GM12878 (cell line): ENCODE measurements around the gene C1QL1. TPM values are rescaled to one million over a fixed set of nuclear protein-coding genes. Genes with fewer than 3 reads are reported as not detected.

Experiments
- ATAC-seq: fragments of 200-7000 bp; cut with Tn5 transposase; 3 replicates; pipeline ENCODE4 v1.9.1; 2020; ENCODE audit warnings: mild to moderate bottlenecking, moderate library complexity
- BruUV-seq: library from RNA; stranded (reverse); fragments of 400-500 nt; replicated peaks from 2 replicates; lab custom pipeline; 2021; lab: Mats Ljungman, UMichigan
- CTCF ChIA-PET: fragments of 300-600 bp; sonication (Branson Sonifier 250); formaldehyde crosslinking; extraction: SDS; loops from one replicate; lab custom pipeline; 2021; ENCODE audit warnings: inconsistent platforms; lab: Yijun Ruan, JAX
- POLR2A ChIA-PET: fragments of 350-600 bp; formaldehyde crosslinking; extraction: SDS; loops from one replicate; lab custom pipeline; 2021; ENCODE audit warnings: inconsistent platforms; lab: Charles Lee
- RAD21 ChIA-PET: fragments of 300-600 bp; sonication (Branson Sonifier 250); formaldehyde crosslinking; loops from one replicate; lab custom pipeline; 2023; ENCODE audit warnings: antibody characterized with exemption; ENCODE audit not compliant: unreplicated experiment; lab: Charles Lee
- SMC1A ChIA-PET: fragments of 300-600 bp; sonication (Branson Sonifier 250); formaldehyde crosslinking; loops from one replicate; lab custom pipeline; 2023; ENCODE audit not compliant: unreplicated experiment, uncharacterized antibody; lab: Charles Lee
- DNase-seq: peaks from one replicate; pipeline ENCODE4 v3.0.0-alpha.2; 2011; ENCODE audit warnings: low read depth, low spot score
- FAIRE-seq: peaks from 3 replicates; lab custom pipeline; 2011; peaks lifted over from hg19 to GRCh38; lab: Jason Lieb, UNC
- H2AFZ ChIP-seq: 2 replicates; pipeline ENCODE4 v1.6.0; 2011; ENCODE audit warnings: low read depth, low read length, control low read depth; ENCODE audit not compliant: control insufficient read depth
- H3K27ac ChIP-seq: 2 replicates; pipeline ENCODE4 v1.5.1; 2011; ENCODE audit warnings: control low read depth; ENCODE audit not compliant: control insufficient read depth, insufficient read depth
- H3K27me3 ChIP-seq, 2 experiments: replicated peaks in 1 of 2; 2 replicates each; pipeline versions ENCODE4 v1.6.0 to v1.6.1; 2011; ENCODE audit warnings: low read length in 1 of 2; ENCODE audit not compliant: control insufficient read depth in 2 of 2, insufficient read depth in 2 of 2
- H3K36me3 ChIP-seq, 2 experiments: 2 replicates each; pipeline ENCODE4 v1.5.1; 2011; ENCODE audit warnings: low read length in 1 of 2; ENCODE audit not compliant: control insufficient read depth in 2 of 2, insufficient read depth in 2 of 2
- H3K4me1 ChIP-seq: 2 replicates; pipeline ENCODE4 v1.6.1; 2011; ENCODE audit warnings: mild to moderate bottlenecking, low read length, moderate library complexity, mixed read lengths; ENCODE audit not compliant: control insufficient read depth, insufficient read depth
- H3K4me2 ChIP-seq: 2 replicates; pipeline ENCODE4 v1.6.0; 2011; ENCODE audit warnings: control low read depth; ENCODE audit not compliant: control insufficient read depth, insufficient read depth
- H3K4me3 ChIP-seq: fragments of 200-600 bp; sonication (generic); 2 replicates; pipeline ENCODE4 v1.5.1; 2016
- H3K79me2 ChIP-seq: 2 replicates; pipeline ENCODE4 v1.6.0; 2011; ENCODE audit warnings: low read length; ENCODE audit not compliant: control insufficient read depth, insufficient read depth
- H3K9ac ChIP-seq: 2 replicates; pipeline ENCODE4 v1.8.0; 2011; ENCODE audit warnings: low read length, control low read depth, mixed read lengths; ENCODE audit not compliant: control insufficient read depth, insufficient read depth
- H3K9me3 ChIP-seq: replicated peaks from 3 replicates; pipeline ENCODE4 v1.5.1; 2011; ENCODE audit warnings: mild to moderate bottlenecking, low read length; ENCODE audit not compliant: control insufficient read depth, insufficient read depth
- H4K20me1 ChIP-seq: 2 replicates; pipeline ENCODE4 v1.6.0; 2011; ENCODE audit not compliant: control insufficient read depth, insufficient read depth
- ASH2L ChIP-seq: fragments of 300-600, 200-600 bp; sonication (generic); IDR thresholded peaks from 2 replicates; pipeline ENCODE4 v1.6.1; 2017; ENCODE audit warnings: low read depth, mild to moderate bottlenecking, borderline replicate concordance
- CREB1 ChIP-seq: IDR thresholded peaks from 2 replicates; pipeline ENCODE4 v1.6.1; 2012; ENCODE audit warnings: low read depth, mild to moderate bottlenecking, inconsistent platforms
- FOXK2 ChIP-seq: fragments of 450-650 bp; IDR thresholded peaks from 2 replicates; pipeline ENCODE4 v1.6.1; 2017; ENCODE audit warnings: mild to moderate bottlenecking, moderate library complexity
- NFYB ChIP-seq: IDR thresholded peaks from 2 replicates; pipeline ENCODE4 v1.6.1; 2011; ENCODE audit warnings: low read depth, mild to moderate bottlenecking, low read length, improper control_type of control experiment, moderate library complexity; ENCODE audit not compliant: insufficient read depth
- WRNIP1 ChIP-seq: IDR thresholded peaks from 2 replicates; pipeline ENCODE4 v1.6.1; 2011; ENCODE audit warnings: low read depth, low read length, improper control_type of control experiment, borderline replicate concordance
- ZSCAN29 ChIP-seq: fragments of 450-650 bp; IDR thresholded peaks from 2 replicates; pipeline ENCODE4 v1.6.1; 2017; ENCODE audit warnings: mild to moderate bottlenecking, moderate library complexity
- WGBS: methylation state at CpG from one replicate; pipeline ENCODE4 v1.1.6; 2016; ENCODE audit warnings: low lambda C conversion rate; ENCODE audit not compliant: insufficient replicate concordance, insufficient coverage; ENCODE audit errors: missing lambda C conversion rate; 5-methylcytosine and 5-hydroxymethylcytosine counted together
- in situ Hi-C: fragments of 300-500 bp; cut with MboI; formaldehyde crosslinking; loops from 9 replicates; pipeline ENCODE4 v1.14.3; 2018; ENCODE audit warnings: mixed read lengths
- intact Hi-C: fragments of 100-400 bp; cut with micrococcal nuclease; formaldehyde crosslinking; loops from one replicate; pipeline ENCODE4 v1.14.2; 2022; ENCODE audit not compliant: unreplicated experiment
- polyA plus RNA-seq, 11 experiments: library from polyadenylated mRNA; depleted of rRNA in 4 of 11; unstranded in 6 of 11; stranded (reverse) in 5 of 11; fragments of >200 nt; fragmentation: Nextera tagmentation in 4 of 11; fragmentation: Illumina TruSeq in 1 of 11; extraction: Ambion mirVana in 4 of 11; extraction: Trizol in 1 of 11; gene quantifications; 1 replicate in 1 of 11; 2 replicates in 10 of 11; pipeline versions ENCODE4 v1.2.1 to v1.2.3, GENCODE V29; 2011 to 2016; ENCODE audit warnings: inconsistent platforms in 2 of 11, missing spikeins in 2 of 11, low read depth in 1 of 11
- total RNA-seq, 4 experiments: library from RNA; depleted of rRNA in 3 of 4; stranded (reverse); fragments of >200 nt in 3 of 4; fragmentation: Illumina TruSeq in 1 of 4; extraction: Trizol in 1 of 4; gene quantifications; 2 replicates each; pipeline versions ENCODE4 v1.2.1 to v1.2.3, GENCODE V29; 2013 to 2021

The C1QL1 gene
- total and polyA plus RNA-seq, 10 of the 15 experiments (the other 5 are each of a cell fraction or from before 2014, with no cell fraction given) = not detected

DNA sequence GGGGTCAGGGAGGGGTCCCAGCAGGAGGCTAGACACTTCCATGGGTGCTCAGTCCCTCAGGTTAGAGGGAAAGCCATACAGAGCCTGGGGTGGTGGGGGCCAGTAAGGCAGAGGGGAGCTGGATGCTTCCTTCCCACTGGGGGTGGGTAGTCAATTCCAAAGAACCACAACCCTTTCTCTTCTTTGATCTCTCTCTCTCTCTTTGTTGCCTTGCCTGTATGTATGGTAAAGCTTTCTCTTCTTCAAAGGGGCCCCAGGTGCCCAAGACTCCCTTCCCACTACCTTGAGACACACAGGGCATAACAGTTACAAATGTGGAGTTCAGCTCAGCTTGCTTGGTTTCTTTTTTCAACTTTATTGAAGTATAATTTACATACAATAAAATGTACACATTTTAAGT lies 30.5 kb upstream of the C1QL1 start (continued):
- TF ChIP-seq CREB1 (no peak), ASH2L (no peak), NFYB (no peak), ZSCAN29 (no peak)

DNA sequence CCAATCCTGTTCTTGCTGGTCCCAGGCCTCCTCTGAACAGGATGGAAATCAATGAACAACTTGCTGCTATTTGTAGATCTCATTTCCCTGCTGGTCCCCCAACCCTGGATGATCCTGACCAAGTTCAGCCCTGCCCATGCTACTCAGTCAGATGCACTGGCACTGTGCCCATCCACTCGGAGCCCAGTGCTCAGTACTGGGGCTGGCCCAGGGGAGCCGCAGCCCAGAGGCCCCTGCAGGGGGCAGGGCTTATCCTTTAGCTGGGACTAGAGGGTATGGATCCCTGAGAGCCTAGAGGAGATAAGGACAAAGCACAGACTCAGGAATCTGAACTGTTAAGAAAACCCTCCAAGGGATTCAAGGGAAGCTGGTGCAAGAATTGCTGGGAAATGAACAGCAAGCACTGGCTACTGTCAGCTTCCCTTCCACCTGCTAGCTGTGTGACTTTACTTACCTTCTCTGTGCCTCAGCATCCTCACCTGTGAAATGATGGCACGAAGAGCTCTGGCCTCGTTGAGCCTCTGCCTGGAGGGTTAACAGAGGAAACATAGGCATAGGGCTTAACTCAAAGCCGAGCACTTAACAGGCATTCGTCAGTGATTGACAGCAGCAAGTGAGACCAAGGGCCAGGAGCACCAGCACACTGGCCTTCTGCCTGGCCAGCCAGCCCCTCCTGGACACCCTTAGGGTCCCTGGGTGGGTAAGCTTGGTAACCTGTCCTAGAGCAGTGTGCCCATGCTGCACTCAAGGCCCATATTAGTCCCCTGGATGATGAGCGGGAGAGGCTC lies 29.8 kb upstream of the C1QL1 start:
- intact Hi-C loops (no loop called here), in situ Hi-C loops (no loop called here)
- no peaks in the 10 kb centered on the region for H3K79me2 ChIP-seq
- DNase-seq (no peak), FAIRE-seq (no peak), ATAC-seq (no peak)
- H3K36me3 ChIP-seq = no peaks in the 10 kb centered on the region
- BruUV-seq = no TSS peak
- no peak overlapping the region for H2AFZ ChIP-seq
- peaks cover 2% of the 10 kb centered on the region; the same call in 1 of the 3 replicates for H3K9me3 ChIP-seq
- H3K4me3 ChIP-seq = no peak overlapping the region
- ChIA-PET CTCF (interaction anchor here (1.5 kb wide), 1 partner anchor 25 kb away, joined by 3 read pairs; no protein-coding TSS in a partner anchor), RAD21 (no interaction called here), POLR2A (no interaction called here), SMC1A (interaction anchor here (0.6 kb wide), 1 partner anchor 78 kb away, joined by 3 read pairs; no protein-coding TSS in a partner anchor)
- whole genome bisulfite sequencing = 49% methylated on average over 7 of the region's 7 CpGs
- H3K27ac ChIP-seq = no peak overlapping the region
- H3K9ac ChIP-seq = no peak overlapping the region
- no peaks in the 10 kb centered on the region for H4K20me1 ChIP-seq
- no peak overlapping the region for H3K4me2 ChIP-seq
- no peaks in the 10 kb centered on the region; a peak in 2 of 4 replicates for H3K27me3 ChIP-seq
- H3K4me1 ChIP-seq = no peaks in the 10 kb centered on the region
- TF ChIP-seq WRNIP1 = no peak
- TF ChIP-seq FOXK2 = 0 out of 2 replicates have a peak, but pooled peaks have one; percentile 7
